ENCODE results near the gene RSAD2.
A peak's percentile ranks its signal among the peaks of the same experiment; 100 is the strongest.
"Not testable (repeated sequence)": the region's sequence is repeated elsewhere in the genome, so short reads cannot be mapped to it uniquely, and the experiment has no call there.

The RSAD2 gene

DNA sequence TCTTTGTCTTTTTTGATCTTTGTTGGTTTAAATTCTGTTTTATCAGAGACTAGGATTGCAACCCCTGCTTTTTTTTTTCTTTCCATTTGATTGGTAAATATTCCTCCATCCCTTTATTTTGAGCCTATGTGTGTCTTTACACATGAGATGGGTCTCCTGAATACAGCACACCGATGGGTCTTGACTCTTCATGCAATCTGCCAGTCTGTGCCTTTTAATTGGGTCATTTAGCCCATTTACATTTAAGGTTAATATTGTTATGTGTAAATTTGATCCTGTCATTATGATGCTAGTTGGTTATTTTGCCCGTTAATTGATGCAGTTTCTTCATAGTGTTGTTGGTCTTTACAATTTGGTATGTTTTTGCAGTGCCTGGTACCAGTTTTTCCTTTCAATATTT lies 25.0 kb downstream of the RSAD2 start:
- H3K4me3 ChIP-seq (ENCODE audit: low read depth, low read length) = not testable (repeated sequence)

DNA sequence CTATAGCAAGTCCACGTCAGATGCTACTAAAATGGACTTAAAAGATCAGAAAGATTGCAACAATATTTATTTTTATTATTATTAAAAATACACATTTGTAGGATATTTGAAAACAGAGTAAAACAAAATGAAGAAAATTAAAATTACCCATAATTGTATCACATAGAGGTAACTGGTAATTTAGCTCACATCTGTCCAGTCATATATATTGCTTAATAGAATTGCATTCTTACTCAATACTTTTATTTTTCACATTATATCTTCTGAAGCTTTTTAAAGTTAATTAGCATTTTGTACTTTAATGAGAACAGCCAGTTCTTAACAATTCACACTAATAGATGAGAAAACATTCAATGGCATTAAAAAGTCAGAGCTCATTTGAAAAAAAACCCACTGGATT lies 28.1 kb downstream of the RSAD2 start:
- no peak overlapping the region for H3K4me3 ChIP-seq (ENCODE audit: low read depth, low read length)

DNA sequence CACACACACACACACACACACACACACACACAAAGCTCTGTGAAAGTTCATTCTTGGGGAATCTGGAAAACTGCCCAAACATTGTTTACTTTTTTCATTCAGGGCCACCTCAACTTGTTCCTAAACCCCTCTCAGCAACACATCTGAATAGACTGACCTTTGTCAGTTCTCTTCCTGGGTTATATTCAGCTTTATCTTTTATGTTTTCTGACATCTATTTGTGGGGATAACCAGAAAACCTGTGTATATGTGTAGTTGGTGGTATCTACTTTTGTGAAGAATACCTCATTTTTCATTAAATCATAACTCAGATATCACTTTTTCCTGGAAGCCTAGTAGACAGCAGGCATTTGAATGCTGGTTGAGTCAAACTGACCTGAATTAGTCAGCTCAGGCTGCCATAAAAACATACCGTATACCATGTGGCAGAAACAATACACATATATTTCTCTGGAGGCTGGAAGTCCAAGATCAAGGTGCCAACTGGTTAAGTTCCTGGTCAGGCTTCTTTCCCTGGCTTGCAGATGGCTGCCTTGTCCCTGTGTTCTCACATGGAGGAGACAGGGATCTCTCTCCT lies 28.7 kb downstream of the RSAD2 start:
- H3K4me3 ChIP-seq (ENCODE audit: low read depth, low read length) = no peak overlapping the region

DNA sequence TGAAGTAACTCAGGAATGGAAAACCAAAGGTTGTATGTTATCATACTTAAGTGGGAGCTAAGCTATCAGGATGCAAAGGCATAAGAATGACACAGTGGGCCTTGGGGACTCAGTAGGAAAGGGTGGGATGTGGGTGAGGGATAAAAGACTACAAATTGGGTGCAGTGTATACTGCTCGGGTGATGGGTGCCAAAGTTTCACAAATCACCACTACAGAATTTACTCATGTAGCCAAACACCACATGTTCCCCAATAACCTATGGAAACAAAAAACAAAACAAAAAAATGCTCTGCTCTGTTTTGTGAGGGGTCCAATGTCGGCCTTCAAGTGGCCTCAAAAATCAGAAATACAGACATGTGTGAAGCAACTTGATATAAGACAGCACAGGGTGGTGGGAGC lies 30.7 kb downstream of the RSAD2 start:
- no peak overlapping the region for H3K4me3 ChIP-seq (ENCODE audit: low read depth, low read length)

DNA sequence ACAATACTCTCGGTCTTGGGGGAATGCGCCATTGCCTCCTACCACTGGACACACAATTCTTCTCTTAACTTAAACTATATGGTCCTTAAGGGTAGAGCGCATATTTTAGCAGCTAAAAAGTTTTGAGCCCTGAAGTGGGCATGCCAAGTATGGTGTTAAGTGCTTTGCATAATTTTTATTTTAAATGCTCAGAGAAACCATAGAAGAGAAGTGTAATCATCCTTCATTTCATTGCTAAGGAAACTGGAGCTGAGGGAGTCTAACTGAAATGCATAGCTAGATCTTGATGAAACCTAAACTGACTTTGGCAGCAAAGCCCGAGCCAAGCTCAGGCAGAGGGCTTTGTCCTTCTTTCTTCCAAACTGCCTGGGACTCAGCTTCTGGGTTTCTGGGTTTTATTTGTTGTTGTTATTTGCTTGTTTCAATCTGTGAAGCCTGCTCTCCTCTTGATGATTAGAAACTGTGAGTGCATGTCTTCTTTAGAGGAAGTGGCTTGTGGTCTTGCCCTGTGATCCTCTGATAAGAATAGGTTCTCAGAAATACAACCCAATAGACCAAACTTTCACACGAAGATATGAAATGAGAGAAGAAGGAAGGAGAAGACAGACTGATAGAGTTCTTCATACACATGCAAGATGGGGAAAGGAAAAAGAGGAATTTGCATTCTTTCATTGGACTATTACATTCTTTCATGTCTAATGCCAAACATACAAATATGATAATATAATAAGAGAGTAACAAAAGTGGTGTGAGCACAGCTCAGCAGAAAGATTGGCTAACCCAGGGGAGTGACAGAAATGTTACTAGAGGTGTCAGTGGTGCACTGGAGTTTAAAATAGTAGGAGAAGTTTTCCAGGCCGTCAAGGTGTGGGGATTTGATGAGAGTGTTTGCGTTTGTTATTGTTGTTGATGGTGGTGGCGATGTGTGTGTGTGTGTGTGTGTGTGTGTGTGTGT lies 32.1 kb downstream of the RSAD2 start:
- H3K4me3 ChIP-seq (ENCODE audit: low read depth, low read length) = no peak overlapping the region

DNA sequence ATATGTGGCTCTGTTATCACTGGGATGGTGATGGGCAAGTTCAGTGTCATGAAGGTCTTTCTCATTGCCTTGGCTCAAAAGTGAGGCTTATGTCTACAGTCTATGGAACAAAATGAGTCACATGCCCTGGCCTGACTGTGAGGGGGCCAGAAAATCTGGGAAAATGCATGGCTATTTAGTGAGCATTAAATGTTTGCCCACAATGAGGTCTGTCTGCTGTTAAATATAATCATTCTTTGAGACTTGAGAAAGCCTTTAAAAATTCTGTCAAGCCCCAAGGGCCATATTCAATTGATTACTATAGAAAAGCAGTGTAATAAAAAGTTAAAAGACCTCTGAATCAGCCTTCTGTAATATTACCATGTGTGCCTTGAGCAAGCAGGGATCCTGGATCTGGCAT lies 34.1 kb downstream of the RSAD2 start:
- no peak overlapping the region for H3K4me3 ChIP-seq (ENCODE audit: low read depth, low read length)

DNA sequence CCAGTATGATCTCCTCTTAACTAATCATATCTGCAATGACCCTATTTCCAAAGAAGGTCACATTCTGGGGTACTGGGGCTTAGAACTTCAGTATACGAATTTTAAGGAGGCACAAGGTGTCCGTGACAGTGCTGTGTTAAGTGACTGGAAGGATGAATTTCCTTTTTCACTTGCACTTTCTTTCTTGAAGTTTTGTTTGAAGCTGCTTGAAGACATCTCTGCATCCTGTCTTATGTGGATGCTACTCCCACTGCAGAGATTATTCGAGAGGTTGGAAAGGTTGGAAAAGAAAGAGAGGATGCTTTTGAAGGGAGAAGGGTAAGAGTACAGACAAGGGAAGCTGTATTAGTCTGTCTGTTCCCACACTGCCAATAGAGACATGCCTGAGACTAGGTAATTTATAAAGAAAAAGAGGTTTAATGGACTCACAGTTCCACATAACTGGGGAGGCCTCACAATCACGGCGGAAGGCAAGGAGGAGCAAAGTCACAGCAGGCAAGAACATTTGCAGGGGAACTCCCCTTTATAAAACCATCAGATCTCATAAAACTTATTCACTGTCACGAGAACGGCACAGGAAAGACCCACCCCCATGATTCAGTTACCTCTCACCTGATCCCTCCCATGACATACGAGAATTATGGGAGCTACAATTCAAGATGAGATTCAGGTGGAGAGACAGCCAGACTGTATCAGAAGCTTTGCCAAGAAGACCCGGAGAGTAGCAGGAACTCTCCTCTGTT lies 36.0 kb downstream of the RSAD2 start:
- H3K4me3 ChIP-seq (ENCODE audit: low read depth, low read length) = no peak overlapping the region

DNA sequence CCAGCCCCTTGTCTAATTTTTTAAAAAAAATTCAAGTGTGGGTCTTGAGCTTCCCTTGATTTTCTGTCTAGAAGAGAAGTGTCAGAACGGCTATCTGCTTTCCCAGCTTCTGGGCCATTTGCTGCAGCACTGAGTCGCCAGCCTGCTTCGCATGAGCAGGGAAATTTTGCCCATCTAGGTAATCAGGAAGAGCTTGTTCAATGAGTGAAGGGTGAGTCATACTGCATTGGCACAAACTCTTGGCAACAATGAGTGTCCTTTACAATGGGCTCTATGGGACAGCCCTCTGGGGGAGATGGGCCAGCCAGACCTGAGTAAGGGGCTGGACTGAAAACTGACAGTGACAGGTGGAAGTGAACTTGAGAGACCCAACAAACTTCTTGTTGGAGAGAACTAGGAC lies 37.3 kb downstream of the RSAD2 start:
- H3K4me3 ChIP-seq (ENCODE audit: low read depth, low read length) = no peak overlapping the region

DNA sequence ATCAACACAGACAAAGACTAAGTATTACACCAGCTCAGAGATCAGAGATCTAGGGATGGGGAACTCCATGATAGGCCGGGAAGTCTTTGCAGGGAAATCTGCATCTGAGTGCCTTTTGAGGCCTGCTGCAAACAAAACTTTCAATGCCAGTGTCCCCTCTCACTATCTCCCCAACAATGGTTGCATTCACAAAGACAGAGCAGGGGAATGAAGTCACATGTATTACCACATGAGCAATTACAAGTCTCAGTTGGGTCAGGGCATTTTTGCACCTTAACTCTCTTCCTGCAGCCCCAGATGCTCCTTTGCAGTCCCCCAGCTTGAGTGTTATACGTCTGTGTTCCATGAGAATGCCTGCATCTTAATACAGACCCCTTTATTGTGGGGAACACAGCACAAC lies 37.8 kb downstream of the RSAD2 start:
- H3K4me3 ChIP-seq (ENCODE audit: low read depth, low read length) = no peak overlapping the region

DNA sequence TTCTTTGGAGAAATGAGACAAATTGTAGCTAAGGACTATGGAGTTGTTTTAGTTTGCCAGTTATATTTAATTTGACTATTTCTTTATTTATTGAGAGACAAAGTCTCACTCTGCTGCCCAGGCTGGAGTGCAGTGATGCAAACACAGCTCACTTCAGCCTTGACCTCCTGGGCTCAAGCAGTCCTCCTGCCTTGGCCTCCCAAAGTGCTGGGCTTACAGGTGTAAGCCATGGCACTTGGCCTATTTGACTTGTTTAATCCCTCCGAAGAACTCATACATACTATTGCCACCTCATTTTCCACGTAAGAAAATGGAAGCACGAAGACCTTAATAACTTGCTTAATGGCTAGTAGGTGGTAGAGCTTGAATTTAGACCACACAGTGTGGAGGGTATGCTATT lies 38.6 kb downstream of the RSAD2 start:
- no peak overlapping the region for H3K4me3 ChIP-seq (ENCODE audit: low read depth, low read length)

DNA sequence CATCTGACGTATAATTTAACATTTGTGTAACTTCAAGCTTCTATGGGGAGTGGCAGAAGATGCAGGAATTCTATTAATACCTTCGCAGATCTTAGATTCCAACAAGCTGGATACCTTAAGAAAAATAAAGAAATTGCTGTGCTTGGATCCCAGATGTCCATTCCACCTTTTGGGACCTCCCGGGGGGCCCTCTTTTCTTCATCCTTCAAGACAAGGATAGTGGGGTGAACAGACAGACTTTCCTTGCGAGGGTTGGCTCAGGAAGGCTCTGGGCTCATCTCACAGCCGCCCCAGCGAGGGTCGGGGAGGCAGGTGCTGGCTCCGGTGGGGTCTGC lies 39.1 kb downstream of the RSAD2 start:
- H3K4me3 ChIP-seq (ENCODE audit: low read depth, low read length) = peak overlapping the region; percentile 34

DNA sequence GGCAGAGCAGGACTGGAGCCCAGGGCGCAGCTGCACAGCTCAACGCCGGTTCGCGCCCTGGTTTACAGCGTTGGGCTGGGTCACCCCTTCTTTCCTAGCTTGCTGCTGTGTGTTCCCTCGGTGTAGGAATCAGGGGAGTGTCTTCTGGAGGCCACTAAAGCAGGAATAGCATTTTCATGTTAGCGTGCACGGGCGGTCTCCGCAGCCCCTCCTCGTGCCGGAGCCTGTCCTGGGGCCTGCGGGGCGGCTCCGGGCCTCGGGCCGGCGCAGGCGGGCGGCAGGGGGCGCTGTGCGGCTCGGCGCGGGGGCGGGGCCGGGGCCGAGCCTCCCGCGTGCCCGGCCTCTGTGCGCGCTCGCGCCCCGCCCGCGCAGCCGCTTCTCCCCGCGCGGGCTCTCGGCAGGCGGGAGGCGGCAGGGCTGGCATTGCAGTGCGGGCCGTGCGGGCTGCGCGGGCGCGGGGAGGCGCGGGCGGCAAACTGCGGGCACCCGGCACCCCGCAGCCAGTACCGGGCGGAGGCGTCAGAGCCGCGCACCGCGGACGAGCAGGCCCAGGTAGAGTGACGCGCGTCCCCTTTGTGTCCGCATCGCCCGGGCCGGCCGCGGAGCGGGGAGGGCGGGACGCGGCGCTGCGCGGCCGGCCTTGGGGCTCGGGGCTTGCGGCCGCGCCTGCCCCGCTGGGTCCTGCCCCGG lies 39.6 kb downstream of the RSAD2 start, which contains the start of gene RNF144A:
Gene RNF144A, plus strand, starts transcription at position 342 of the 690 bp plus-strand sequence. CDS start 79,515 bp downstream, outside the sequence.
- H3K4me3 ChIP-seq (ENCODE audit: low read depth, low read length) = peak within 1 kb of the TSS; percentile 55

DNA sequence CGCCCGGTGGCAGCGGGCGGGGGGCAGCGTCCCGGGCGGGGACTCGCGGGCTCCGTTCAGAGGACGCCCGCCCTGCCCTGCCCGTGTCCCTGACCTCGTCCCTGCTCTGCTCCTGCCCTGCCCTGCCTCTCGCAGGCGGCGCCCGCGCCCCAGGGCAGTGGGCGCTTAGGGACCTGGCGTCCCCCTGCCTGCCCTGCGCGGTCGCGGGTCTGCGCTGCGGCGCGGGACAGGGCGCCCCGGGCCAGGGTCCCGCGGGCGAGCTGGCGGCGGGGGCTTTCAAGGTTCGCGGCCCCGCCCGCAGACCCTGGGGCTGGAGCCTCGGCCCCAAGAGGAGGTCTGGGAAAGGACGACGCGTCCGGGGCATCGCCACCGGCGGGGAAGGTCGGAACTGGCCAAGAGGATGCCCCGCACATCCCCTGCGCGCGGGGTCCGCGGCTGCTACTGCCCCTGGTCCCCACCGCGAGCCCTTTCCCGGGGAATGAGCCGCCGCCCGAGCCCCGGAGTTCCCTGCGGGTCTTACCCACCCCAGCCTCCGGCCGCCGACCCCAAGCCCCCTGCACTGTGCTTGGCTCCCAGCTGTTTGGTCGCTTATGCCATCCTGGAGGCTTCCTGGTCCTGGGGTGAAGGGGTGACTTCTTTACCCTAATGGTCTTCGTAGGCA lies 40.3 kb downstream of the RSAD2 start:
- peak overlapping the region; percentile 55 for H3K4me3 ChIP-seq (ENCODE audit: low read depth, low read length)

DNA sequence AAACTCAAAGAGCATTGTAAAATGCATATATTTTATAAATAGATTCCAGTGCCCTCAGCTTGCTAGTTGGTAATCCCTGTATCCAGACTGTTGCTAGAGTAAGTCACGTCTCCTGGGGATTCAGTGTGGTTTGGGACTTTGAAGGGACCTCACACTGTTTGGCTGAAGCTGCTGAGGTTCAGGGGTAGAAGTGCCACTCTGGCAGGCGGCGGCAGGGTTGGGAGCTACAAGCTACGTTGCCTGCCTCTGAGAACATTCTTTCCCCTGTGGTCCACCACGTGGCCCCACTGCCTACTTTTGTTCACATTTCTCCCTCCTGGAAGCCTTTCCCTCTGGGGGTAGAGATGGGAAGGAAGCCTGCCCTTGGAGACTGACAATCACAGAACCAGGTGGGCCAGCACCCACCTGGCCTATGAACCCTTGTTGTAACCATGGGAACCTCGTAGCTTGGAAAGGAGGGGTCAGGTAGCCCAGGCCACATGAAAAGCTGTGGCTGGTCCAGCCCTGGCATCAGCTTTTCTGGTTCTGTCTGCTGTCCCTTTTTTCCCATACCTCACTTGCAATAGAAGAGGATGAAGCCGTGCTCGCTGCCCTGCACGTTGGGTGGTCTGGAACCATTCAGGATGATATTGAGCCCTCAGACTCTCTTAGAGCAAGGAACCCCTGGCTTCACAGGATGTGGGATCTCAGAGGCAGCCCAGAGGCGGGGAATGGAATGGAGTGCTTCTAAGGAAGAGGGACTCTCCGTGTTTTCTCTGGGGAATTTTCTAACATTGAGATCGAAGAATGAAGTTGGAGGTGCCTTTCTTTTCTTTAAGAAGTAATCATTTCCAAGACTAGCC lies 42.5 kb downstream of the RSAD2 start:
- no peak overlapping the region for H3K4me3 ChIP-seq (ENCODE audit: low read depth, low read length)

DNA sequence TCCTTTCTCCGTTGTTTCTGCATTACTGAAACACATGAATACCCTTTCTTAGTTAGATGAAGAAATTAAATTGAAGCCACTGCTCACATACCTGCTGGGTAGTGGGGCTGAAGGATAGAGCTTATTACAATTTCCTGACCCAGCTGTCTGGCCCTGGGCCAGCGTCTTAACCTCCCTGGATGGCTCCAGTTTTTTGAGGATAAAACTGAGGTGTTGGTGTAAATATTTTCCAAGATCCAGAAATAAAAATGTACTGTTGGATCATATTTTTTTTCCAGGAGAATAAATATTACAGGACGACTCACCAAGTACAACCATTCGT lies 43.1 kb downstream of the RSAD2 start:
- H3K4me3 ChIP-seq (ENCODE audit: low read depth, low read length) = no peak overlapping the region

DNA sequence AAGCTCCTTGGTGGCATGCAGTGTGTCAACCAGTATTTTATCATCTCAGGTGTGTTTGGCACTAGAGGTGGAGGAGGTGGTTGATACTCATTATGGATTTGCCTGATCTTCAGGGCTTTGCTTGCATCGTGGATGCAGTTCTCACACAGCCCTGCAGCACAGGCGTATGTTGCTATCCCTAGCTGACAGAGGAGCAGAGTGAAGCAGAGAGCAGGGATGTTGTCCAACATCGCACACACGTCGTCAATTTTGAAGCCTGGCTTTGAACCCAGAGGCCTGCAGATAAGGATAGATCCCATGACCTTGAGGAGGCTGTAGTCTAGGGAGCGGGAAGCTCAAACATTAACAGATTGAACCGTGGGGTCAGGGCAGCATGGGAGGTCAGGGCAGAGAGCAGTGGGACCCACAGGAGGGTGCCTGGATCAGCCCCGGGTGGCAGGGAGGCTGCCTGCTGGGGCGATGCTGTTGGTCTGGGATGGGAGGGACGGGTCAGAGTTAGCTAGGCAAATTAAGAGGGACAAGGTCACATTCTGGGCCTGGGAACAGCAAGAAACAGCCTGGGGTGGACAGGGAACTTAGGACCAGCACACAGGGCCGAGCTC lies 43.8 kb downstream of the RSAD2 start:
- no peak overlapping the region for H3K4me3 ChIP-seq (ENCODE audit: low read depth, low read length)

DNA sequence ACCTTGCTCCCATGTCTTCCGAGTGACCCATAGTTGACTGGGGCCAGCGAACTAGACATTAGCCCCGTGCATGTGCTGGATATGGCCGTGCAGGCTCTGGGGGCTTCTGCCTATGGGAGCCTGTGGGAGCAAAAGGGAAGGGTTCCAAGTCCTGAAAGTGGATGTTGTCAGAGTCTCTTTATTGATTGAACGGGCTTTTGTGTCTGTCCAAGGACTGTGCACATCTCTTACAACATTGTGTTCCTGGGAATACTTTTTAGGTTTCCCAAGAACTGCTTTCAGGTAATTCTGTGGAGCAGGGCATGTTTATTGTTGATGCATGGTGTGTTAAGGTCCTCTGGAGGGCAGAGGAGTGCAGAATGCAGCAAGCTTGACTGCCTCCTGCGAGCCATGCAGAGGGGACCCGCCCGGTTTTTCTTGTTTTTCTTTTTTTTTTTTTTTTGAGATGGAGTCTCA lies 44.7 kb downstream of the RSAD2 start:
- H3K4me3 ChIP-seq (ENCODE audit: low read depth, low read length) = no peak overlapping the region

DNA sequence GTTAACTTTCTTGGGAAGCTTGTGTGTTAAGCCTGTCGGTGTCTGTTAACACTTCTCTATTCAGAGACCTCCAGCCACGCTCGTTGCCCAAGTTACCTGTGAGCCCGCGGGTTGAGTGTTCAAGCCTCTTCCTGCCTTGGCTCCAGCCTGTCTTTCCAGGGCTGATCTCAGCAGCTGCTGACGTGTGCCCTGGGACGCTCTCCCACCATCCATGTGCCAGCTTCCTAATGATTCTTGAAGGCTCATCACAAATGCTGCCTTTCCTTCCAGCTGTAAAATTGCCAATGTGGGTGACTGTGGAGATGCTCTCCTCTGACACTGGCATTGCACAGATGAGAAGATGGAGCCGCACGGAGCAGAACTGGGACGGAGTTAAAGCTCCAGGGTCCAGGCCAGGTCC lies 45.7 kb downstream of the RSAD2 start:
- H3K4me3 ChIP-seq (ENCODE audit: low read depth, low read length) = no peak overlapping the region

DNA sequence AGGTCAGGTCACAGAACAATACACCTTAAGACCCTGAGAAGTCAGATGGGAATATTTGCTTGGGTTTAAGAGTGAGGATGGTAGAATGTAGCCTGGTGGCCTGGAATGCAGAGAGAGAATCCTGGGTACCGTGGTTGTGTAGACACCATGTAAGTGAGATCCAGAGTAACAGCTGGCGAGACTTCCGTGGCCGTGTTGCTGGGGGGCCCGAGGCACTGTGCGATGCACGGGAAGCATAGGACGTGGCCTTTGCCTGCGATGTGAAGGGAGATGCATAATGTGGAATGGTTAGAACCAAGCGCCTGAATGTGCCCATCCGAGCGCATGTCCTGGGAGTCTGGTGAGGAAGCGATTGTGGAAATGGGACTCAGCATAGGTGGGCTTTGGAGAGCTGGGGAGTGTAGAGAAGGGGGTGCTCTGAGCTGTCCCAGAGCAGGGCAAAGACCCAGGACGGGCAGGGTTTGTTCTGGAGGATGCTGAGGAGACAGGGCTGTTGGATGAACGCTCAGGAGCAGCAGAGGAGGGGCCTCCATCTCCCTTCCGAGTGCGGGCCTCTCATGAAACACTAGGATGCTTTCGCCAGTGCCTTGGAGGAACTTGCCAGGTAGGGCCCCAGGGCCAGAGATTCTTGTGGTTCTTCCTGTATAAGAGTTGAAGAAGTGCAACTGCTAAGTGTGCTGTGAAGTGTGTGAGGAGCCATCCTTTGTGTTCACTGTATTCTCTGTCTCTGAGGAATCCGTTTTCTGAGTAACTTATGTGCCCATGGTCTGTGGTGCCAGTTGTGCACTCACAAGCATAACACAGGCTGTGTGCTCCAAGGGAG lies 46.7 kb downstream of the RSAD2 start:
- H3K4me3 ChIP-seq (ENCODE audit: low read depth, low read length) = no peak overlapping the region

Data from iPS-11a (cell line).